GM11168 (cell line): ENCODE results near the gene TTYH1.
"Not testable (repeated sequence)": the region's sequence is repeated elsewhere in the genome, so short reads cannot be mapped to it uniquely, and the experiment has no call there.

Source experiments
- in situ Hi-C: fragments of 300-500 bp; cut with MboI; formaldehyde crosslinking; loops from one replicate; pipeline ENCODE4 v1.12.0; 2022; ENCODE audit warnings: low sequenced_read_pairs; ENCODE audit not compliant: unreplicated experiment

The TTYH1 gene

DNA sequence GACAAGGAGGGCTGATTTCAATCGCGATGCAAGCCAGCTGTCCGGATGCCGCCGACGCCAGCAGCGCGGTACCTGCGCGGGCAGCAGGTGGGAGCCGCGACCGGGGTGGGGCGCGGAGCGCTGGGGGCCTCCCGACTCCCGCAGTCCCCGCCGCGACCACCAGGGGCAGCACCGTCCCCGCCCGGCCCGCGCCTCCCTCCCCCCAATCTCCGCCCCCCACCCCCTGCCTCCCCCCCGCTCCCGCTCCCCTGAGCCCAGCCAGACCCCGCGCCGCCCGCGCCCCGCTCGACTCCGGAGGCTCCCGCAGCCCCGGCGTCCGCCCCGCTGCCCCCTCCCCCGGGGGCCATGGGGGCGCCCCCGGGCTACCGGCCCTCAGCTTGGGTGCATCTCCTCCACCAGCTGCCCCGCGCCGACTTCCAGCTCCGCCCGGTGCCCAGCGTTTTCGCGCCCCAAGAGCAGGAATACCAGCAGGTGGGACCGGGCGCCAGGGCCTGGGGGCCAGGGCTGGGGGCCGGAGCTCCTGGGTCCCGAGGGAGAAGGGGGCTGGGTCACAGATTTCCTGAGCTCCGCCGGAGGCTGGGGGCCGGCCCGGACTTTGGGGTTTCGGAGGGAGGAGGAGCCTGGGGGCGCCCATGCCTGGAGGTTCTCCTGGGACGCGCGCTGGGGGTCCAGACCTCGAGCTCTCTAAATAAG lies at the start of gene TTYH1:
TTYH1 (plus strand) TSS at position 257 of the 693 bp plus-strand sequence; CDS start at position 346, 89 bp downstream.
- in situ Hi-C loops: no loop called here

DNA sequence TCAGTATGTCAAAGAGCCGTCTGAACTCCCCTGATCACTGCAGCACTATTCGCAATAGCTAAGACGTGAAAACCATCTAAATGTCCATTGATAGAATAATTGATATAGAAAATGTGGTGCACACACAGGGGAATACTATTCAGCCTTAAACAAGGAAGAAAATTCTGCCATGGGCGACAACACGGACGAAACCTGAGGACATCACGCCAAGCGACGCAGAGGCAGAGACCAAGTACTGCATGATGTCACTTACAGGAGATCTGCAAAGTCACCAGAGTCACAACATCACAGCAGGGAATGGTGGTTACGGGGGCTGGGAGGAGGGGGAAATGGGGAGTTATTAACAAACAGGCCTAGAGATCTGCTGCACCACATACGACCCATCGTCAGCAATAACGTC lies 49.5 kb upstream of the TTYH1 start:
- in situ Hi-C loops: not testable (repeated sequence)

DNA sequence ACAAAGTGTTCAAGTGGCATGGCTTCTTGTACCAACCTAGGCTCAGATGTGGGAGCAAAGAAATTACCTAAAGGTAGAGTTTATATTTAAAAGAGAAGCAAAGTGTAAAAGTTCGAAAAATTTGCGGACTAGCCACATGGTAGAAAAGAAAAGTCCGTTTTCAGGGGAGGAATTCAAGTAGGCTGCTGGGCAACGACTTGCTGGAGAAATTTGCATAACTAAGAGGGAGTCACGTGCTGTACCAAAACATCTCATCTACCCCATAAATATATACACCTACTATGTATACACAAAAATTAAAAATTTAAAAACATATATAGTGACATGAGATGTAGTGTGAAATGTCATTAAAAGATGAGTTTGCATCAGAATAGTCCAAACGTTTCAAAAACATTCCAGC lies 48.5 kb upstream of the TTYH1 start:
- in situ Hi-C loops: no loop called here

DNA sequence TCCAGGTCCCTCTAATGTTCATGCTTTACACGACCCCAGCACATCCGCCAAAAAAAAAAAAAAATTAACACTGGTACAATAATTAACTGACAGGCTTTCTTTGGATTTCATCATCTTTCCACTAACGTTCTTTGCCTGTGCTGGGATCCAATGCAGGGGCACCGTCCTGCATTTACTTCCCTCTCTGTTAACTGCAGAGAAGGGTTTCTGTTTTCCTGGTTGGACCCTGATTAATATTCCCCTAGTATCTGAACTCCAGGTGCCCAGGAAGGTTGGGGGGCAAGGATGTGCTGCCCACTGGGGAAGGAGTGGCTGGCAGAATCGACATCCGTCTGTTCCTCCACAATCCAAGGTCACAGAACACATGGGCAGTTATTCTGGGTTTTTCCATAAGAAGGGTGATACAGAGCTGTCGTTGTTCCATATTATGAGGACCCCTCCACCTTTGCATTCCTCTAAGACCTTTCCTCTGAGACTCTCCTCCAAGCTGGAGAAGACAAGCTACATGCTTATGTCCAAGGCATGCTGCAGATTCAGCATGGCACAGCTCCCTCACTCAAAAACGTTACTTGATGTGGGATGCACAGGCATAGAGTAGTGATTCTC lies 46.1 kb upstream of the TTYH1 start:
- in situ Hi-C loops: no loop called here

DNA sequence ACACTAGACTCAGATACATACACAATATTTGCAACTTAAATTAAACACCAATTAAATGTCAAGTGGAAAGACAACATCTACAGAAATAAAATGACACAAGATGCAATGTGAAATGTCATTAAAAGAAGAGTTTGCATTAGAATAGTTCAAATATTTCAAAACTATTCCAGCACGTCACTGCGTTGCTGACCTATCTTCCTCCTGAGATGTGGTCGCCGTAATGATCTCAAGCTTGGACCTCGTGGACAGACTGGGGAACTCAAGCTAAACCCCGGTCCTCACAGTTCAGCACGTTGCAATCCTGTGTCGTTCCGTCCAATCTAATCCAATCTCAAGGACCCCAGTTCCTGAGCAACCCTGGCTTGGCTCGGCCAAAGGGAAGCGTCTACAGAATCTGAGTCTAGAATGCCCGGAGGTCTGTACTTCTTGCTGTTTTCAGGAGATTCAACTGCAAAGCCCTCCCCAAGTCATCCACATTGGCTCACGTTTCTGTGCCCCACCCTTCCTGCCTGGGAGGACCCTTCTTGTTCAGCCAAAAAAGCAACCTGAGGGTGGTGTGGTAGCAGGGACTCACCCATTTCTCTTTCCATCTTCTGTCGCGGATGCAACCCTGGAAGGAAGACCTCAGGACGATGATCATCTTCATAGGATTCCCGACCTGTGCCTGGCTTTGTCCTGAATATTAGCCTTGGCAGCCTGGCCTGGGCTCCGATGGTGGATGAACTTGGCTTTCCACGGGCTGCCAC lies 45.4 kb upstream of the TTYH1 start:
- in situ Hi-C loops: loop anchor here (10.0 kb wide), 1 partner anchor 545 kb away; the partner anchor contains the start of gene NLRP12

DNA sequence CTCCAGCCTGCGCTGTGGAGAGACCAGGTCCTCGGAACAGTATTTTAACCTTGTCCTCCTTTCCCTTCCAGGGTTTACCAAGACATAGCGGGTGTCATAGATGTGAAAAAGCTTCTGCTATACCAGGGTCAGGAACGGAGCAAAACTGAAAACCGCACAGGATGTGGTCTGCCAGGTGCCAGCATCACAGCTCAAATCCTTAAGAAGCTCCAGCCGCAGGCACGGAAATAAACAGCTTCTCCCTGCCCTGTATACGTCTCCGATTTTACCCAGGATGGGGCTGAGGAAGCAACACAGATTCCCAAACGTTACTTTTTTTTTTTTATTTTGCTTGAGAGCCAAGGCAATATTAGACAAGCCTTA lies 44.8 kb upstream of the TTYH1 start:
- in situ Hi-C loops: loop anchor here (10.0 kb wide), 1 partner anchor 546 kb away; the partner anchor contains the start of gene NLRP12

DNA sequence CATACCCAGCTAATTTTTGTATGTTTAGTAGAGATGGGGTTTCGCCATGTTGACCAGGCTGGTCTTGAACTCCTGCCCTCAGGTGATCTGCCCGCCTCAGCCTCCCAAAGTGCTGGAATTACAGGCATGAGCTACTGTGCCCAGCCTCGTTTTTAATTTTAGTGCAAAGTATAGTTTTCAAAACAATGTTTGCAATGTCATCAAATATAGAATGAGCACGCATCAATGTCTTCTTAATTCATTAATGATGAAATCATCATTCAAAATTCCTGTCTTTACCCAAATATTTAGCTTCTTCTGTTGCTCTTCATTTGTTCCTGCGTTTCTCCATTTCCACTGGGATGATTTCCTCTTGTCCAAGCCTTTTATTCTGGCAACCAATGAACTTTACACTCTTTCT lies 43.8 kb upstream of the TTYH1 start:
- in situ Hi-C loops: loop anchor here (10.0 kb wide), 1 partner anchor 547 kb away; the partner anchor contains the start of gene NLRP12

DNA sequence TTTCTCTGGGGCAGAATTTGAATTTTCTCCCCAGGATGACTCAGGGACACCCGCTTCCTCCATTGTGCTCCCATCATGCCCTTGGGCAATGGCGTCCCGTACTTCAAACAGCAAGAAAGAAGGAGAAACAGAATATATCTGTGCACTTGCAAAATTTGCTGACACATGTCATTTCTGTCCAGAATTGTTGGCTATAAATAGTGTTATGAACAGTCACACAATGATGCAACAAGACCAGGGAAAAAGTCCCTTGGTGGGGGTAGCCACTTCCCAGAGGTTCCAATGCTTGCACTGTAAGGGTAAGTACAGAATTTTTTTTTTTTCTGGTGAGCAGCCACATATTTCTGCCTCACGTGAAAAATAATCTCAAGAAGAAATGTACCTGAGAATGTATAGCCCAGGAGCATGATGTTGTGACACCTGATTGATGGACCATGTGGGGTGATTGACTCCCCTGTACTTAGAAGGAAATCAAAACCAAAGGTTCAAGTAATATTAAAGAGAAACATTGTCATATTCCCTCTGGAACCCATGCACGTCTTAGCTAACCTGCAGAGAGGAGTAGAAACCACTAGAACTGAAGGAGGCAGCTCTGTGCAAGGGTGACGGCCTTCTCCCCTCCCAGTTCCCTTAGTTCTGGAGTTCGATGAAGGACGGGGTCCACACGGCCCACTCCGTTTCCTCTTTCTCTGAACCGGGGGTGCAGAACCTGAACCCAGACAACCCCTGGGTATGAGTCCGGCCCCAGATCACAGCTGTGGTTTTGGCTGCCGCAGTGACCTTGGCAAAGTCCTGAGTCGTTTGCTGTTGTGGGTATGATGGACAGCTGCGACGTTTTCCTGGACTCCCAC lies 41.3 kb upstream of the TTYH1 start:
- in situ Hi-C loops: loop anchor here (10.0 kb wide), 1 partner anchor 549 kb away; the partner anchor contains the start of gene NLRP12

DNA sequence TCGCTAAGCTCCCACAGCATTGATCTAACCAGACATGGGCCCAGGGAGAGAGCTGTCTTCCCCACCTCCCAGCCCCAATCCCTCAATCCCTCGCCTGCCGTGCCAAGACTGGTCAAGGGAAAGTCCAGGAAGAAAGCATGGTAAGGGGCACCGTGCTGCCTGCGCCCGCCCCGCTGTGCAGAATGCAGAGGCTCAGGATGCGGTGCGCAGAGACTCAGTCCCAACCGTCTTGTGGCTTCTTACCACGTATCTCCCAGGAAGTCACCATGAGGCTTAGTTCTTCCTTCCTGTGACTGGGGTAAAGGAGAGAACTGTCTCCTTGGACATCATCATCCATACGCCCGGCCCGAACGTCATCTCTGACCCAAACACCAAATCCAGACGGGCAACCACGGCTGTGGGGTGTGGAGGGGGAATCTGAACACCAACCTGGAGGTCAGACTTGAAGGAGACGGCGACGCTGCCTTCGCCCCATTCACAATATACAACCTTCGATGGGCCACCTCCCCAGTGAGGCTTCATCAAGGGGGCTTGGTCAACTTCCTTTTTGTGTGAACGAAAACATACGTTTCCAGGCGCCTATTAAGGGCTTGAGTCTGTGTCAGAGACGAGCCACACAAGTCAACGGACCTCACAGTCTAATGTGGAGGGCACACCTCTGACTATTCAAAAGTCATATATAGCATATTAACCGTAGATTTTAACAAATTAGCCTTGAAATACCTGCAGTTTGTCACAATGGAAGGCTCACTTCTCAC lies 39.9 kb upstream of the TTYH1 start:
- in situ Hi-C loops: loop anchor here (10.0 kb wide), 1 partner anchor 551 kb away; the partner anchor contains the start of gene NLRP12

DNA sequence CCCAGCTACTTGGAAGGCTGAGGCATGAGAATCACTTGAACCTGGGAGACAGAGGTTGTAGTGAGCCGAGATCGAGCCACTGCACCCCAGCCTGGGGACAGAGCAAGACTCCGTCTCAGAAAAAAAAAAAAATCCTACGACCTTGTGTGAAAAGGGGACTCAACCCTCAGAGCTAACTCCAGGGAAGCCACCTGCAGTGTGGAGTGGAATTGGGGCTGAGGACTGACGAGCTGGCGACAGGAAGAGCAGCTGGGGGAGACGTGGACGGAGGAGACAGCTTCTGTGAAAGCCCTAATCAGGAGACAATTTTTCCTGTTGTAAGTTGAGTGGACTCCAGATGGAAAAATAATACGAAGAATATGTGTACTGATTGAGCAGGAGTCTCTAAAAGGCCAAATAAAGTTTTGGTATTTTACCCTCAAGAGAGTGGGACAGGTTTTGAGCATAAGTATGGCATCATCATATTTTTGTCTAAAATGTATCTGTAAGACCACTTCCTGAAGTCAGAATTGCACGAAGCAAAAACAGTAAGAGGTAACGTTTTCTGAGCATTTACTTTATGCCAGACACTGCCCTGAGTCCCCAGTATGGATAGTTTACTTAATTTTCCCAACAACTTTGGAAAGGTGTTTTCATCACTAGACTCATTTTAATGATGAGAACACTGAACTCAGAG lies 38.5 kb upstream of the TTYH1 start:
- in situ Hi-C loops: loop anchor here (10.0 kb wide), 1 partner anchor 552 kb away; the partner anchor contains the start of gene NLRP12

DNA sequence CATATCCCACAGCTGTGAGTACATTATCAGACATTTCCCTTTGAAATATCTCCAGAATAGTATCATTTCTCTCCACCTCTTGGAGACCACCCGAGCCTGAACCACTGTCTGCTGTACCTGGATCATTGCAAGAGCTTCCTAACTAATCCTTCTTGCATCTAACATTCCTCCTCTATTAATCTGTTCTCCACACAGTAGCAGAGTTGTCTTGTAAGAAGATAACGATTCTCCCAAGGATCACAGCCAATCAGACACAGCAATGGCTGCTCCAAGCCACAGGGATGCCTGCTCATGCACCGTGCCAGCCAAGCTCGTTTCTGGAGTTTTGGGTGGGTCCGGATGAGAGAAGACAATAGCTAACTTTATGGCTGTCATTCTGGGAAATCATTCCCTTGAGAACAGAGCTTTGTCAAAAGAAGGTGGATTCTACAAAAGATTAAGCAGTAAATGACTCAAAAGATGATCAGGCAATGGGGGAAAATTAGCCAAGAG lies 36.0 kb upstream of the TTYH1 start:
- in situ Hi-C loops: loop anchor here (10.0 kb wide), 1 partner anchor 554 kb away; the partner anchor contains the start of gene NLRP12

DNA sequence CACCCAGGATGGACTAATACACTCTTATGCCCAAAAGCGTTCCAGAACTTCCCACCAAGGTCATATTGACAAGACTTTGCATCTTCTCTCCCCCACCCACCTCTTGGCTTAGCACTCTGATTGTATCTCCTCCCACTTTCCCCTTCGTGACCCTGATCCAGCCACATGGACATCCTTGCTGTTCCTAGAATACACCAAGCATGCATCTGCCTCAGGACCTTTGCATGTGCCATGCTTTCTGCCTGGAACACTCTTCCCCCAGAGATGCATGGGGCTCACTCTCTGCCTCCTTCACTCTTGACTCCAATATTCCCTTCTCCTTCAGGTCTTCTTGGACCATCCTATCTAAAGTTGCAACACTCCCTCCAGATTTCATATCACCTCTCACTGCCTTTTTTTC lies 34.4 kb upstream of the TTYH1 start:
- in situ Hi-C loops: no loop called here

DNA sequence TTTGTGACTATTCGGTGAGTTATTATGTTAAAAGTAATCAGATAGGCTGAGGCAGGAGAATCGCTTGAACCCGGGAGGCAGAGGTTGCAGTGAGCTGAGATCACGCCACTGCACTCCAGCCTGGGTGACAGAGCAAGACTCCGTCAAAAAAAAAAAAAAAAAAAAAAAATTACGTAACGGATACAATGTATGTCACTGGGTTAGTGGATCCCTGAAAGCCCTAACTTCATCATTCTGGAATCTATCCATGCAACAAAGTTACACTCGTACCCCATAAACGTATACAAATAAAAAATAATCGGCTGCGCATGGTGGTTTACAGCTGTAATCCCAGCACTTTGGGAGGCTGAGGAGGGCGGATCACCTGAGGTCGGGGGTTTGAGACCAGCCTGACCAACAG lies 33.2 kb upstream of the TTYH1 start:
- in situ Hi-C loops: not testable (repeated sequence)

DNA sequence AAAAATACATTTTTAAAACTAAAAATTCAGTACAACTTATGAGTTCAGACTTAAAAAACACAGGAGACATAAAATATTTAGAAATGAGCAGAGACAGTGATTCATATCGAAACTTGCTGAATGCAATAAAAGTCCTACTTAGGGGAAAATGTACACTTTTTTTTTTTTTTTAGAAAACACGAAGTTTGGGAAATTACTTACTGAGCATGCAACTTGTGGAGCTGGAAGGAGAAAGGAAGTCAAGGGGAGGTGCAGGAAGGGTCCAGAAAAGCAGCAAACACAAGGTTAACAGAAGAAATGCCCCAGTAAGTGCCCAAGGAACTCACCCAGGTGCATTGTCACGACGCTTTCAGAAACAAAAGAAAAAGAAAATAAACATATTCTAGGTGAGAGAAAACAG lies 31.9 kb upstream of the TTYH1 start:
- in situ Hi-C loops: no loop called here

DNA sequence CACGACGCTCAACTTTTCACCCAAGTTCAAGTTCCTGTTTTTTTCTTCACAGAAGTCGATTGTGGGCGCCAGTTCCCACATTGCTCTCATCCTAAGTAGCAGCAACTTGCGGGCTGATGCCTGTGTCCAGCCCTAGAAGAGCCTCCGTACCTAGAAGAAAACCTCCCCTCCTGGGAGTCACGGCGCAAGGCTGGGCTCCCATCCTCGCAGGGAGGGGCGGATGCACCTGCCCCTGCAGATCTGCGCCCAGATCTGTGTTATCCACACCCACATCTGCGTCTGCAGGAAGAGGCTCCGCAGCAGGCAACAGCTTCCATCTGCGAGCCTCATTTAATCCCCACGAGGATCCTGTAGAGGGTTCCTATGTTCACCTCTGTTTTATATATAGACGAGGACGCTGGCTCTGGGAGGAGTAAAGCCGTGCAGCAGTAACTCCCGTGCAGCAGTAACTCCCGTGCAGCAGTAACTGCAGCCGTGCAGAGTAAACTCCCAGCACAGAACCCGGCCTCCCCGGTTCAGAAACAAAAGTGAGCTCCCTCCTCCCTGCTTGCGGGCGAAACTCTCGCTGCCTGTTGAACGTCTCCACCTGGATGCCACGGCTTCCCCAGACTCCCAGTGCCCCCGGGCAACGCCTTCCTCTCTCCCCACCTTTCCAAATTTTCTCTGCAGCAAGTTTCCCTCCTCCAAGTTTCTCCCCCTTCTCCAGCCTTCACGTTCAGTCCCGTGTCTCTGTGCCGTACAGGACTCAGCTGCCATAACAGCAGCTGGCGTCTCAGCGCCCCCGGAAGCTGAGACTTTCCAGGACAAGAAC lies 27.1 kb upstream of the TTYH1 start:
- in situ Hi-C loops: no loop called here

DNA sequence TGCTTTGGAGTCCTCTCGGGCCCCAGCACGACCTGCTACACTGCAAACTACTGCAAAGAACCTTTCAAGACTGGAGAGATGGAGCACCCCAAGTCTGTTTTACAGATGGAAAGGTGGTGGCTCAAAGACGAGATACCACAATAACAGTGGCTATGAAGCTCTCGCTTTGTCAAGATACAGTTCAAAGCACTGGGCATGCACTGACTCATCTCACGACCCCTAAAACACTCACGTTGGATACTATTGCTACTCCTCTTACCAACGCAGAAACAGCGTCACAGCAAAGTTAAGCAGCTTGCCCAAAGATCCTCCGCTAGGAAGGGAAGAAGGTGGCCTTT lies 26.5 kb upstream of the TTYH1 start:
- in situ Hi-C loops: no loop called here

DNA sequence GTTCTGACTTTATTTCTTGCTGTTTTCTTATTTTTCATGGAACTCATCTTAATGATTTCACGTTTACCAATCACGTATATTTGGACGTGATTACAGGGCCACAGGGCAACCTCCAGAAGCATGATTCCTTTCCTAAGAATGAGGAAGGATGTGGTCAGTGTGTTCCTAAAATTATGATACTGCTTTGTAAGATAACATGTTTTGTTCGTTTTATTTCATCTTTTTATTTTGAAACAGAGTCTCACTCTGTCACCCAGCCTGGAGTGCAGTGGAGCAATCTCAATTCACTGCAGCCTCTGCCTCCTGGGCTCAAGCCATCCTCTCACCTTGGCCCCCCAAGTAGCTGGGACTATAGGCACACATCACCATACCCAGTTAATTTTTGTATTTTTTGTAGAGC lies 25.7 kb upstream of the TTYH1 start:
- in situ Hi-C loops: no loop called here
